Measurements from ENCODE around the gene COL21A1.

- TF ChIP-seq POLR2AphosphoS5 (IDR thresholded peaks at IDR 0.05) (no peak), POLR2A (IDR thresholded peaks at IDR 0.05) (no peak)
- TF ChIP-seq, protein P1, sequence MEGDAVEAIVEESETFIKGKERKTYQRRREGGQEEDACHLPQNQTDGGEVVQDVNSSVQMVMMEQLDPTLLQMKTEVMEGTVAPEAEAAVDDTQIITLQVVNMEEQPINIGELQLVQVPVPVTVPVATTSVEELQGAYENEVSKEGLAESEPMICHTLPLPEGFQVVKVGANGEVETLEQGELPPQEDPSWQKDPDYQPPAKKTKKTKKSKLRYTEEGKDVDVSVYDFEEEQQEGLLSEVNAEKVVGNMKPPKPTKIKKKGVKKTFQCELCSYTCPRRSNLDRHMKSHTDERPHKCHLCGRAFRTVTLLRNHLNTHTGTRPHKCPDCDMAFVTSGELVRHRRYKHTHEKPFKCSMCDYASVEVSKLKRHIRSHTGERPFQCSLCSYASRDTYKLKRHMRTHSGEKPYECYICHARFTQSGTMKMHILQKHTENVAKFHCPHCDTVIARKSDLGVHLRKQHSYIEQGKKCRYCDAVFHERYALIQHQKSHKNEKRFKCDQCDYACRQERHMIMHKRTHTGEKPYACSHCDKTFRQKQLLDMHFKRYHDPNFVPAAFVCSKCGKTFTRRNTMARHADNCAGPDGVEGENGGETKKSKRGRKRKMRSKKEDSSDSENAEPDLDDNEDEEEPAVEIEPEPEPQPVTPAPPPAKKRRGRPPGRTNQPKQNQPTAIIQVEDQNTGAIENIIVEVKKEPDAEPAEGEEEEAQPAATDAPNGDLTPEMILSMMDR (IDR thresholded peaks at IDR 0.05): no peak
Observed at GRCh38 chr6:56199956-56200355, 47.4 kb downstream of the COL21A1 start.
